Liver (tissue), 3 donors: Measurements from ENCODE around the gene TJP3.

Experiments
- CTCF ChIP-seq: fragments of 150-350 bp; IDR thresholded peaks from 2 replicates; pipeline ENCODE4 v1.5.1; 2017; ENCODE audit warnings: improper control_type of control experiment, low read depth, low read length; ENCODE audit not compliant: missing input control
- FOXA1 ChIP-seq: IDR thresholded peaks from 2 replicates; pipeline ENCODE4 v1.6.1; 2016; ENCODE audit warnings: antibody characterized with exemption
- GABPA ChIP-seq, 2 donors: IDR thresholded peaks in 1 of 2; conservative IDR thresholded peaks in 1 of 2; 2 replicates each; pipeline ENCODE4 v1.6.1; 2016; ENCODE audit warnings: antibody characterized with exemption in 2 of 2, mild to moderate bottlenecking in 1 of 2, moderate library complexity in 1 of 2
- JUND ChIP-seq, 2 donors: IDR thresholded peaks; 2 replicates each; pipeline ENCODE4 v1.6.1; 2016; ENCODE audit warnings: antibody characterized with exemption in 2 of 2
- MAX ChIP-seq: IDR thresholded peaks from 2 replicates; pipeline ENCODE4 v1.6.1; 2016; ENCODE audit warnings: antibody characterized with exemption
- RAD21 ChIP-seq, 2 donors: IDR thresholded peaks; 2 replicates each; pipeline ENCODE4 v1.6.1; 2016; ENCODE audit warnings: antibody characterized with exemption in 2 of 2, mild to moderate bottlenecking in 2 of 2
- SP1 ChIP-seq: IDR thresholded peaks from 2 replicates; pipeline ENCODE4 v1.6.1; 2018; ENCODE audit warnings: antibody characterized with exemption, mild to moderate bottlenecking
- TF ChIP-seq, protein P1 (sequence below): IDR thresholded peaks from 2 replicates; pipeline ENCODE4 v1.6.1; 2016; ENCODE audit warnings: antibody characterized with exemption, mild to moderate bottlenecking
- donor health status: healthy.
- donor health status: healthy.

- TF ChIP-seq CTCF = no peak
- TF ChIP-seq, protein P1, sequence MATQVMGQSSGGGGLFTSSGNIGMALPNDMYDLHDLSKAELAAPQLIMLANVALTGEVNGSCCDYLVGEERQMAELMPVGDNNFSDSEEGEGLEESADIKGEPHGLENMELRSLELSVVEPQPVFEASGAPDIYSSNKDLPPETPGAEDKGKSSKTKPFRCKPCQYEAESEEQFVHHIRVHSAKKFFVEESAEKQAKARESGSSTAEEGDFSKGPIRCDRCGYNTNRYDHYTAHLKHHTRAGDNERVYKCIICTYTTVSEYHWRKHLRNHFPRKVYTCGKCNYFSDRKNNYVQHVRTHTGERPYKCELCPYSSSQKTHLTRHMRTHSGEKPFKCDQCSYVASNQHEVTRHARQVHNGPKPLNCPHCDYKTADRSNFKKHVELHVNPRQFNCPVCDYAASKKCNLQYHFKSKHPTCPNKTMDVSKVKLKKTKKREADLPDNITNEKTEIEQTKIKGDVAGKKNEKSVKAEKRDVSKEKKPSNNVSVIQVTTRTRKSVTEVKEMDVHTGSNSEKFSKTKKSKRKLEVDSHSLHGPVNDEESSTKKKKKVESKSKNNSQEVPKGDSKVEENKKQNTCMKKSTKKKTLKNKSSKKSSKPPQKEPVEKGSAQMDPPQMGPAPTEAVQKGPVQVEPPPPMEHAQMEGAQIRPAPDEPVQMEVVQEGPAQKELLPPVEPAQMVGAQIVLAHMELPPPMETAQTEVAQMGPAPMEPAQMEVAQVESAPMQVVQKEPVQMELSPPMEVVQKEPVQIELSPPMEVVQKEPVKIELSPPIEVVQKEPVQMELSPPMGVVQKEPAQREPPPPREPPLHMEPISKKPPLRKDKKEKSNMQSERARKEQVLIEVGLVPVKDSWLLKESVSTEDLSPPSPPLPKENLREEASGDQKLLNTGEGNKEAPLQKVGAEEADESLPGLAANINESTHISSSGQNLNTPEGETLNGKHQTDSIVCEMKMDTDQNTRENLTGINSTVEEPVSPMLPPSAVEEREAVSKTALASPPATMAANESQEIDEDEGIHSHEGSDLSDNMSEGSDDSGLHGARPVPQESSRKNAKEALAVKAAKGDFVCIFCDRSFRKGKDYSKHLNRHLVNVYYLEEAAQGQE = no peak
- TF ChIP-seq MAX = no peak
- no peak for TF ChIP-seq FOXA1
- no peak for TF ChIP-seq GABPA (IDR thresholded peaks at IDR 0.05 in 1 of 2, conservative IDR thresholded peaks at IDR 0.05 in 1 of 2)
- TF ChIP-seq SP1 = no peak
- TF ChIP-seq RAD21 (IDR thresholded peaks at IDR 0.05) = no peak
- TF ChIP-seq JUND (IDR thresholded peaks at IDR 0.05) = no peak
Measured at GRCh38 chr19:3683405-3684053, 24.7 kb upstream of the TJP3 start.
